ENCODE data around the gene CCNYL1.

The CCNYL1 gene

GRCh38 chr2:207766041-207766551, 54.7 kb downstream of the CCNYL1 start:
- no peak for DNase-seq (ENCODE audit: low spot score)

GRCh38 chr2:207766697-207767460, 55.4 kb downstream of the CCNYL1 start:
- DNase-seq (ENCODE audit: low spot score) = no peak

GRCh38 chr2:207767461-207768167, 56.2 kb downstream of the CCNYL1 start:
- DNase-seq (ENCODE audit: low spot score) = peak; percentile 86

GRCh38 chr2:207768168-207768865, 56.9 kb downstream of the CCNYL1 start:
- DNase-seq (ENCODE audit: low spot score) = no peak

GRCh38 chr2:207768866-207769596, 57.6 kb downstream of the CCNYL1 start:
- DNase-seq (ENCODE audit: low spot score) = peak; percentile 56

- DNase-seq (ENCODE audit: low spot score) = no peak
Observed at GRCh38 chr2:207770602-207771404, 59.4 kb downstream of the CCNYL1 start.

- no peak for DNase-seq (ENCODE audit: low spot score)
Observed at GRCh38 chr2:207771421-207771820, 60.0 kb downstream of the CCNYL1 start.

- no peak for DNase-seq (ENCODE audit: low spot score)
Observed at GRCh38 chr2:207772081-207772843, 60.8 kb downstream of the CCNYL1 start.

GRCh38 chr2:207772844-207773205, 61.4 kb downstream of the CCNYL1 start:
- no peak for DNase-seq (ENCODE audit: low spot score)

GRCh38 chr2:207775473-207775872, 64.0 kb downstream of the CCNYL1 start:
- no peak for DNase-seq (ENCODE audit: low spot score)

- no peak for DNase-seq (ENCODE audit: low spot score)
Observed at GRCh38 chr2:207777124-207777523, 65.7 kb downstream of the CCNYL1 start.

GRCh38 chr2:207778298-207778882, 67.0 kb downstream of the CCNYL1 start:
- DNase-seq (ENCODE audit: low spot score) = no peak

GRCh38 chr2:207779523-207779922, 68.1 kb downstream of the CCNYL1 start:
- DNase-seq (ENCODE audit: low spot score) = no peak

GRCh38 chr2:207782238-207783030, 71.0 kb downstream of the CCNYL1 start:
- no peak for DNase-seq (ENCODE audit: low spot score)

GRCh38 chr2:207783514-207783913, 72.1 kb downstream of the CCNYL1 start:
- no peak for DNase-seq (ENCODE audit: low spot score)

- DNase-seq (ENCODE audit: low spot score) = no peak
Observed at GRCh38 chr2:207784898-207785297, 73.5 kb downstream of the CCNYL1 start.

- no peak for DNase-seq (ENCODE audit: low spot score)
Observed at GRCh38 chr2:207787017-207787416, 75.6 kb downstream of the CCNYL1 start.

GRCh38 chr2:207787800-207788199, 76.4 kb downstream of the CCNYL1 start:
- no peak for DNase-seq (ENCODE audit: low spot score)

- no peak for DNase-seq (ENCODE audit: low spot score)
Observed at GRCh38 chr2:207790898-207791297, 79.5 kb downstream of the CCNYL1 start.
